Suprapubic skin (tissue), 4 donors: ENCODE data around the gene NIPAL1.

Source experiments
- EP300 ChIP-seq: sonication (generic); formaldehyde crosslinking; IDR thresholded peaks from one replicate; pipeline ENCODE4 v1.6.1; 2017; ENCODE audit warnings: antibody characterized with exemption
- POLR2A ChIP-seq, 2 donors: fragments of 450-650 bp; IDR thresholded peaks; one replicate each; pipeline ENCODE4 v1.6.1; 2017; ENCODE audit warnings: antibody characterized with exemption in 2 of 2, mild to moderate bottlenecking in 2 of 2, moderate library complexity in 2 of 2
- POLR2AphosphoS5 ChIP-seq, 3 donors: sonication (generic); formaldehyde crosslinking; IDR thresholded peaks; one replicate each; pipeline ENCODE4 v1.6.1; 2017; ENCODE audit warnings: antibody characterized with exemption in 3 of 3
- TF ChIP-seq, protein P1 (sequence below), 2 donors: fragments of 200-600 bp in 1 of 2; fragments of 450-650 bp in 1 of 2; sonication (generic) in 1 of 2; IDR thresholded peaks; one replicate each; pipeline ENCODE4 v1.5.1; 2016 to 2019; ENCODE audit warnings: antibody characterized with exemption in 2 of 2, mild to moderate bottlenecking in 1 of 2, moderate library complexity in 1 of 2

DNA sequence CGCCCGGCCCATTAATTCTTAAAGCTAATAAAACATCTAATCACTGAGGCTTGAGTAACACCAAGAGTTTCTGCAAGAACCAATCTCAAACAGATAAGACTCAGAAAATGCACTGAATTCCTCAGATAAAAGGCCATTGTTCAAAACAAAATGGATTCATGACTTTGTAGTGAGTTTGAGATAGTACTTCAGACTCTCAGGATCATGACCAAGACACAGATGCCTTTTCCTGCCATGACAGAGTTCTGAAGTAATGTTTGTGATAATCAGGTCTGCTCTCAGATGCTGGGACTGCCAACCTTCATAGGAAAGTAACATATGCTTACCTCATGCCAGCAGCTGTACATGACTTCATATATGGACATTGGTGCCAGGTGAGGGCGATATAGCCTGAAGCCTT lies 54.6 kb downstream of the NIPAL1 start:
- TF ChIP-seq POLR2A (IDR thresholded peaks at IDR 0.05), result no peak
- TF ChIP-seq, protein P1, sequence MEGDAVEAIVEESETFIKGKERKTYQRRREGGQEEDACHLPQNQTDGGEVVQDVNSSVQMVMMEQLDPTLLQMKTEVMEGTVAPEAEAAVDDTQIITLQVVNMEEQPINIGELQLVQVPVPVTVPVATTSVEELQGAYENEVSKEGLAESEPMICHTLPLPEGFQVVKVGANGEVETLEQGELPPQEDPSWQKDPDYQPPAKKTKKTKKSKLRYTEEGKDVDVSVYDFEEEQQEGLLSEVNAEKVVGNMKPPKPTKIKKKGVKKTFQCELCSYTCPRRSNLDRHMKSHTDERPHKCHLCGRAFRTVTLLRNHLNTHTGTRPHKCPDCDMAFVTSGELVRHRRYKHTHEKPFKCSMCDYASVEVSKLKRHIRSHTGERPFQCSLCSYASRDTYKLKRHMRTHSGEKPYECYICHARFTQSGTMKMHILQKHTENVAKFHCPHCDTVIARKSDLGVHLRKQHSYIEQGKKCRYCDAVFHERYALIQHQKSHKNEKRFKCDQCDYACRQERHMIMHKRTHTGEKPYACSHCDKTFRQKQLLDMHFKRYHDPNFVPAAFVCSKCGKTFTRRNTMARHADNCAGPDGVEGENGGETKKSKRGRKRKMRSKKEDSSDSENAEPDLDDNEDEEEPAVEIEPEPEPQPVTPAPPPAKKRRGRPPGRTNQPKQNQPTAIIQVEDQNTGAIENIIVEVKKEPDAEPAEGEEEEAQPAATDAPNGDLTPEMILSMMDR (IDR thresholded peaks at IDR 0.05), result no peak
- no peak for TF ChIP-seq EP300
- no peak for TF ChIP-seq POLR2AphosphoS5 (IDR thresholded peaks at IDR 0.05)
